ENCODE results near the gene UIMC1. TPM values are rescaled to one million over a fixed set of nuclear protein-coding genes. Genes with fewer than 3 reads are reported as not detected.

Gene UIMC1
- total RNA-seq, 1 experiment from 2014 or later = 46.8 TPM

GRCh38 chr5:176895831-176896230, 110.7 kb downstream of the UIMC1 start:
- ChIA-PET CTCF (no interaction called here), POLR2A (ENCODE audit: low non-redundant PET) (interaction anchor here (0.8 kb wide), 1 partner anchor 33 kb away, joined by 4 read pairs; no protein-coding TSS in a partner anchor)
- Histone ChIP-seq H3K4me3 (ENCODE audit: low read depth, low read length, poor library complexity, severe bottlenecking) (no peak overlapping the region), H3K4me1 (ENCODE audit: insufficient read depth, low read length, poor library complexity, severe bottlenecking) (no peaks in the 10 kb centered on the region), H3K9me3 (ENCODE audit: low read depth, low read length, poor library complexity, severe bottlenecking) (no peaks in the 10 kb centered on the region), H3K36me3 (ENCODE audit: insufficient read depth, low read length, poor library complexity, severe bottlenecking) (no peaks in the 10 kb centered on the region), H3K27me3 (replicated peaks; ENCODE audit: insufficient read depth, low read depth, low read length, poor library complexity) (no peaks in the 10 kb centered on the region), H3K27ac (ENCODE audit: low read depth, low read length, poor library complexity, severe bottlenecking) (no peak overlapping the region)
- BruUV-seq (replicated peaks) = no TSS peak
- DNase-seq (ENCODE audit: low spot score) = no peak
- TF ChIP-seq, protein P1, sequence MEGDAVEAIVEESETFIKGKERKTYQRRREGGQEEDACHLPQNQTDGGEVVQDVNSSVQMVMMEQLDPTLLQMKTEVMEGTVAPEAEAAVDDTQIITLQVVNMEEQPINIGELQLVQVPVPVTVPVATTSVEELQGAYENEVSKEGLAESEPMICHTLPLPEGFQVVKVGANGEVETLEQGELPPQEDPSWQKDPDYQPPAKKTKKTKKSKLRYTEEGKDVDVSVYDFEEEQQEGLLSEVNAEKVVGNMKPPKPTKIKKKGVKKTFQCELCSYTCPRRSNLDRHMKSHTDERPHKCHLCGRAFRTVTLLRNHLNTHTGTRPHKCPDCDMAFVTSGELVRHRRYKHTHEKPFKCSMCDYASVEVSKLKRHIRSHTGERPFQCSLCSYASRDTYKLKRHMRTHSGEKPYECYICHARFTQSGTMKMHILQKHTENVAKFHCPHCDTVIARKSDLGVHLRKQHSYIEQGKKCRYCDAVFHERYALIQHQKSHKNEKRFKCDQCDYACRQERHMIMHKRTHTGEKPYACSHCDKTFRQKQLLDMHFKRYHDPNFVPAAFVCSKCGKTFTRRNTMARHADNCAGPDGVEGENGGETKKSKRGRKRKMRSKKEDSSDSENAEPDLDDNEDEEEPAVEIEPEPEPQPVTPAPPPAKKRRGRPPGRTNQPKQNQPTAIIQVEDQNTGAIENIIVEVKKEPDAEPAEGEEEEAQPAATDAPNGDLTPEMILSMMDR (conservative IDR thresholded peaks at IDR 0.05; ENCODE audit: low read depth, low read length) = no peak
- intact Hi-C loops (cut with micrococcal nuclease; ENCODE audit: unreplicated experiment) = no loop called here

DNA sequence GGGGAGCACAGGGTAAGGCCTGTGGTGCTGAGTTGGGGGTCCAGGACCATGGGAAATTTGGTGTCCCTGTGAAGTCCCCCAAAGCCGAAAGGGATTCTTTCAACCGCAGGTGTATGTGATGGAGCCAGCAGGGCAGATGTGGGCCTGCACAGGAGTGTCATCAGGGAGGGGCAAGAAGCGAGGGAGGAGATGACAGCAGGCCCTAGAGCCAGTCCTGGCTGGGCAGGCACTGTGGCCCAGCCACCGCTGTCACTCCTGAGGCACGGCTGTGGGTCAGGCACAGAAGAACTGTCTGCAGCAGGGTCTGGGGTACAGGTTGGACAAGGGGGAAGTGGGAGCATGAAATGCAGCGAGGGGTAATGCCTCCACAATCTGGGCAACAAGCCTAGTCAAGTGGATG, 112.3 kb downstream of the UIMC1 start:
- POLR2A ChIA-PET (ENCODE audit: low non-redundant PET) = no interaction called here
- H3K27ac ChIP-seq (ENCODE audit: low read depth, low read length, poor library complexity, severe bottlenecking) = no peak overlapping the region
- TF ChIP-seq, protein P1 (conservative IDR thresholded peaks at IDR 0.05; ENCODE audit: low read depth, low read length) = no peak
- no peak for TF ChIP-seq EZH2 (IDR thresholded peaks at IDR 0.05; ENCODE audit: borderline replicate concordance, low read depth, low read length, poor library complexity, severe bottlenecking)
- intact Hi-C loops (cut with micrococcal nuclease; ENCODE audit: unreplicated experiment) = no loop called here
- DNase-seq (ENCODE audit: low spot score) = no peak
- CTCF ChIA-PET = no interaction called here
- H3K4me1 ChIP-seq (ENCODE audit: insufficient read depth, low read length, poor library complexity, severe bottlenecking) = no peaks in the 10 kb centered on the region
- no peaks in the 10 kb centered on the region for H3K9me3 ChIP-seq (ENCODE audit: low read depth, low read length, poor library complexity, severe bottlenecking)
- no peak overlapping the region for H3K4me3 ChIP-seq (ENCODE audit: low read depth, low read length, poor library complexity, severe bottlenecking)
- no peaks in the 10 kb centered on the region for H3K36me3 ChIP-seq (ENCODE audit: insufficient read depth, low read length, poor library complexity, severe bottlenecking)
- BruUV-seq (replicated peaks) = no TSS peak
- H3K27me3 ChIP-seq (replicated peaks; ENCODE audit: insufficient read depth, low read depth, low read length, poor library complexity) = no peaks in the 10 kb centered on the region

GRCh38 chr5:176892663-176893062, 113.9 kb downstream of the UIMC1 start:
- DNase-seq (ENCODE audit: low spot score) = no peak
- Histone ChIP-seq H3K4me1 (ENCODE audit: insufficient read depth, low read length, poor library complexity, severe bottlenecking) (no peaks in the 10 kb centered on the region), H3K4me3 (ENCODE audit: low read depth, low read length, poor library complexity, severe bottlenecking) (no peak overlapping the region), H3K27ac (ENCODE audit: low read depth, low read length, poor library complexity, severe bottlenecking) (no peak overlapping the region), H3K36me3 (ENCODE audit: insufficient read depth, low read length, poor library complexity, severe bottlenecking) (no peaks in the 10 kb centered on the region), H3K9me3 (ENCODE audit: low read depth, low read length, poor library complexity, severe bottlenecking) (no peaks in the 10 kb centered on the region), H3K27me3 (replicated peaks; ENCODE audit: insufficient read depth, low read depth, low read length, poor library complexity) (no peaks in the 10 kb centered on the region)
- CTCF ChIA-PET = no interaction called here
- TF ChIP-seq, protein P1 (conservative IDR thresholded peaks at IDR 0.05; ENCODE audit: low read depth, low read length) = no peak
- TF ChIP-seq EZH2 (IDR thresholded peaks at IDR 0.05; ENCODE audit: borderline replicate concordance, low read depth, low read length, poor library complexity, severe bottlenecking) = no peak
- POLR2A ChIA-PET (ENCODE audit: low non-redundant PET) = no interaction called here
- no TSS peak for BruUV-seq (replicated peaks)
- intact Hi-C loops (cut with micrococcal nuclease; ENCODE audit: unreplicated experiment) = no loop called here

Measured in A673 (cell line).